GM19324 (cell line): ENCODE results near the gene DDX56.

Experiments
- ATAC-seq: cut with Tn5 transposase; IDR thresholded peaks from one replicate; pipeline ENCODE4 v1.9.1; 2021; ENCODE audit warnings: mild to moderate bottlenecking, moderate library complexity; ENCODE audit not compliant: unreplicated experiment, low FRiP score

The DDX56 gene

GRCh38 chr7:44537442-44537841 is 36.3 kb downstream of the DDX56 start:
- ATAC-seq: no peak

DNA sequence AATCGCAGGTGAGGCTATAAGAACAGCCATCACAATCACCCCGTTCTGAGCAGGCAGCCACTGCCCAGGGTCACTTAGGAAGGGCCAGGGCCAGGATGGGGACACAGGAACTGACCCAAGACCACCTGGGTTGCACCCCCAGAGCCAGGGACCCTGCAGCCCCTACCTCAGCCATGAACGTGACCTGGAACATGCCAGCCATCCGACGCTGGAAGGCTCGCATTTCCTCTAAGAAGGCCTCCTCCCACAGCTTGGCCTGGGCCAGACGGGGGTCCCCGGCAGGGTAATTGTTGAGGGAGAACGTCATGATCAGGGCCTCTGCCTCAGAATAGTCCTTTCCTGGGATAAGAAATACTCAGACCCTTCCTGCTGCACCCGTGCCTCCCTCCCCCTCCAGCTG is 37.6 kb downstream of the DDX56 start:
- no peak for ATAC-seq

DNA sequence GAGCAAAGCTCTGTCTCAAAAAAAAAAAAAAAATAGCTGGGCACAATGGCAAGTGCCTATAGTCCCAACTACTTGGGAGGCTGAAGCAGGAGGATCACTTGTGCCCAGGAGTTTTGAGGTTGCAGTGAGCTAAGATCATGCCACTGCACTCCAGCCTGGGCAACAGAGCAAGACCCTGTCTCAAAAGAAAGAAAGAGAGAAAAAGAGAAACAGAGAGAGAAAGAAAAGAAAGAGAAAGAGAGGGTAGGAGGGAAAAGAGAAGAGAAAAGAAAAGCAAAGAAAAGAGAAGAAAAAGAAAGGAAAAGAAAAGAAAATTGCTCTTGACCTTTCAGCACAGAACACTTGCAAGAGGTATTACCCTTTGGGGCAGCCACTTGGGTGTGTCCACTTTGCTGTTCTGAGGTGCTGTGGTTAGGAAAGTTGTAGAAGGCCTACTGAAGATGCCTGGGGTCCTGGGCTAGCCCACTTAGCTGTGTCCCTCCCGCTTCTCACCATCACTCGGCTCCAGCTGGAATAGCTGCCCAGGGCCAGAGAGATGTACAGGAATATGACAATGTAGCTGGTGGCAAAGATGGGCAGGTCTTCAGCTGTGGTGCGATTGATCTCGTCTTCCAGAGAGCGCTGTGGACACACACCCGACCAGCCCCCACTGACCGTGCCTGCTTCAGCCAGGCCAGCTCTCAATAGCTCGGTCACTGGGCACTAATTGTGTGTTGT is 38.2 kb downstream of the DDX56 start:
- ATAC-seq: no peak

DNA sequence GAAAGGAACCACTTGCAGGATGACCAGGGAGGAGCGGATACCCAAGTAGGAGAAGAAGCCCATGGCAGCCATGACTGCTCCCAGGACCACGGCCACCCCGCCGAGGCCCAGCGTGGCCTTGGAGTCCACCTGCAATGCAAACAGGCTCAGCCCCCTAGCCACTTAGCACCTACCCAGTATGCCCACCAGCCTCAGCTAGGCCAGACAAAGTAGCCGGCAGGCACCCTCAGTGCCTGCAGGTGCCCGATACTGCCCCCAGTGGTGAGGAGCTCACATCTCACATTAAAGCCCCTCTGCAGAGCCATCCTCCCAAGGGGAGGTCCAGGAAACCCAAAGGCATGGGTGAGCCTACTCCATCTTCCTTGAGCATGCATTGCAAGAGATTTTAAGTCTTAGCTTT is 39.2 kb downstream of the DDX56 start:
- ATAC-seq: no peak

DNA sequence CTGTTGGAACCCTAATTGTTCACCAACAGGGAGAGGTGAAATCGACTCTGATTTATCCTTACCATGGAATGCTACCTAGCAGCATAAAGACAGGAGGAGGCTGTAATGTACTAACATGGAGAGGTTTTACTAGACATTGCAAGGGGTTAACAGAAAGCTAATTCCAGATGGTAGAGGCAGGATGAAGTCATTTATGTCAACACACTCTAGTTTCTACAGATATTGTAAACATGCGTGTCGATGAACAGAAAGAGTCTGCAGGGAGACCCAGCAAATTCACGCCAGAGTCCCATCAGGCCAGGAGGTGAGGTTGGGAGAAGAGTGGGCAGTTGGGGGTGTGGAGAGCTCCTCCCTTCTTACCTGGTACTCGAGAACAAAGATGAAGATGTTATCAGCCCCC is 39.6 kb downstream of the DDX56 start:
- ATAC-seq: no peak

DNA sequence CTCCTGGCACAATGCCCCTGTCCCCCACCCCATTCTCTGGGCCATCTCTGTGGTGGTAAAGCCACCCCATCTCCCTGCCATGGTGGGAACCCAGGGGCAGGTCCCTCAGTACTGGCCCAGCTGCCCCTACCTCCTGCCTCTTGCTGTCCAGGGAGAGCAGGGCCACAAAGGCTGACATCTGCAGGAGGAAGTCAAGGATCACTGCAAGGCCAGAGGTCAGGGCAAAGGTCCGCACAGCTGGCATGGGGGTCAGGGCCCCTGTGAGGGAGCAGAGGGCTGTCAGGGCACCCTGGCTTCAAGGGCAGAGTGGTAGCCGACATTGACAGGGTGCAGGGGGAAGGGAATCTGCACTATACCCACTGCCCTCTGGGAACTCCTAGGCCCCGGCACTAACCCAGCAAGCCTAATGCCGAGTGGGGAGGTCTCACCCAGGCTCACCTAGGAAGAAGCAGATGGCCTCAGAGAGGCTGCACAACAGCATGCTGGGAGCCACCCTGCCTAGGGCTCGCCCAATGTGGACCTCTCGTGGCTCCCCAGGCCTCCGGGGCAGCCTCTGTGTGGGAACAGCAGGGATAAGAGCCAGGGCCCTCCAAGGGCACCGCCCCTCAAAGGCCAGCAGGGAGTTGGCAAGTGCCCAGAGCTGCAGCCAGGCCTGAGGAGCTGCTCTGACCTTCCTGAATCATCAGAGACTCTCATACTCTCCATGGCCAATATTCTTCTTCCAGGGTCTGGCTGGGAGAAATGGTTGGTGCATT is 40.2 kb downstream of the DDX56 start:
- no peak for ATAC-seq

DNA sequence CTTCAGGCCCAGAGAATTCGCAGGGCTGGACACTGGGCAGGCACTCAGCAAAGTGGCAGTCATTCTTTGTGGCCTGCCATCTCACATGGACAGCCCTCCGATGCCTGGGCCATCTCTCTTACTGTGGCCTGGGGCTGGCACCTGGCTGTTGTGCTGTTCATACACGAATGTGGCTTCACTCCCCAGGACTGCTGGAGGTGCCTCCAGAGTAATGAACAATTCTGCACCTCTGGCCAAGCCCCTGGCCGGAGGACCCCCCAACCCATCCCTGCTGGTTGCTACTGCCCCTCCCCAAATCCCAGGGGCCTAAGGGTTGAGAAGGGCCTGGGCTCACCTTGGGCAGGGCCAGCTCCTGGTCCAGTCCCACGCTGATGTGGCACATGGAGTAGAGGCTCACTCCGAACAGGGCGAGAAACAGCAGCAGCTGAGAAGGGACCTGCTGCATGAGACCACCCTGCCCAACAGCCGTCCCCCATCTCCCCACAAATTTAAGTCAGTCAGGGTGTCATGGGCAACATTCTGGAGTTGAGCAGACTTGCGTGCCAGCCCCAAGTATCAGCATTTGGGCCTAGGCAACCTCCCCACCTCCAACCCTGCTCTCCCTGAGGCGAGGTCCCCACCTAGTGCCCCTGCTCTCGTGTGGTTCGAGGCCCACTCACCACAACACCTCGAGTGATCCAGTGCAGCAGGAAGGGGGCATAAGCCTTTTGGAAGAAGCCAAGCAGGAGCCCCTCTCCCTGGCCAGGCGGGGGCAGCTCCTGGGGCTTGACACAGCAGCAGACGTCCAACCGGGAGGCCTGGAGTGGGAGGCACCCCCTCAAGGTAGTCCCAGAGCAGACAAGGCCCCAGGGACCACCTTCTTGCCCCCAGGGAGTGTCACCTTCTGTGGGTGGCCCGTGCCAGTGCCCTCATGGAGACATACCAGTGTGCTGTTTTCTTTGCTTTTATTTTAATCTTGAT is 42.0 kb downstream of the DDX56 start:
- ATAC-seq: no peak

GRCh38 chr7:44530990-44531389 is 42.7 kb downstream of the DDX56 start:
- ATAC-seq: no peak

DNA sequence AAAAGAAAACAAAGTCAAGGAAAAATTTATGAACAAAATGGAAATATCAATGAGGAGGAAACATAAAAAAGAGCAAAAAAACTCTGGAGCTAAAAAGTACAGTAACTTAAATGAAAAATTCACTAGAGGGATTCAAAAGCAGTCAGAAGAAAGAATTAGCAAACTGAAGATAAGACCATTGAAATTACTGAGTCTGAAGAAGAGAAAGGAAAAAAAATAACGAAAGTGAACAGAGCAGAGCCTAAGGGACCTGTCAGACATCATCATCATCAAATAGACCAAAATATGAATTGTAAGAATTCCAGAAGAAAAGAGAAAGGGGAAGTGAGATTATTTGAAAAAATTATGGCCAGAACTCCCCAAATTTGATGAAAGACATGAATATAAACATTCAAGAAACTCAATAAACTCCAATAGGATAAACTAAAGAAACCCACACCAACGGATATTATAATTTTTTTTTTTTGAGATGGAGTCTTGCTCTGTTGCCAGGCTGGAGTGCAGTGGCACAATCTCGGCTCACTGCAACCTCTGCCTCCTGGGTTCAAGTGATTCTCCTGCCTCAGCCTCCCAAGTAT is 48.8 kb downstream of the DDX56 start:
- no peak for ATAC-seq

DNA sequence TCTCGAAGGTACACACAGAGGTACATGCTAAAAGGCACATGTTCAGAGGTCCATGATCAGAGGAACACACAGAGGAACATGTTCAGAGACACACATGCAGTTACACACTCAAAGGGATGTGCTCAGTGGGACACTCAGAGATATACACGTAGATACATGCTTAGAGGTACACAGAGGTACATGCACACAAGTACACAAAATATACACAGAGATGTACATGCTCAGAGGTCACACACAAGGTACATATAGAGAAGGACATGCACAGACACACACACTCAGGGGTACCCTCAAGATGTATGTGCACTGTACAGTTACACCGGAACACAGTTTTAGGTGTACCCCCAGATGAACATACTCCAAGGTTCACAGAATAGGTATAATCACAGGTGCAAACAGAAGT is 51.4 kb downstream of the DDX56 start:
- no peak for ATAC-seq

DNA sequence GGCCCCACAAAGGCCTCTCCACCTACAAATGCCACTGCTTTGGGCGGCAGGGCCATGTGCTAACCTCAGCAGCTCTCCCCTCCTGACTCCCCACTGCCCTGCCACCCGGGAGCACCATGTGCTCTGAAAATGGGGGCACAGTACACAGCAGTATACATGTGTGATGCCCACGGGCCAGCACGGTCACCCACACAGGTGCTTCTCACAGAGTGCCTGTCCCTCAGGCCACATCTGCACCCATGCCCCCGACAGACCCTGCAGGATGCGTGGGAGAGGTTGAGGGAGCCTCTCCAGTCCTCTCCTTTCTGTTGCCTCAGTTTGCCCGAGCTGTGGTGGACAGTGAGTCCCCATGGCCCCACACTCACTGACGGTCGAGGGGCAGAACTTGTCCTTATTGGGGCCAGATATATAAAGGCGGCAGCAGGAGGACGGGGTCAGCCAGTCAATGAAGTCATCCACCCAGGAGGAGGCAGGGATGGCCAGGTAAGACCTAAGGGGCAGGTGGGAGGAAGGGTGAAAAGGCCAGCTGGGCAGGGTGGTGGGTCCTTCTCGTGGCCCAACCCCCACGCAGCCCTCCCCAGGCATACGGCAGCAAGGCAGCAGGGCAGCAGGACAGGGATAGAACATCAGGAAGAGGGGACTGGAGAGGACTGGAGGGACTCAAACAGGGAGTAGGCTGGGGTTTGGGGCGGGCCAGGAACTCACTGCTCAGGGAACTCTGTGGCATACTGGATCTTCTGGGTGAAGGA is 52.2 kb downstream of the DDX56 start:
- ATAC-seq: no peak

DNA sequence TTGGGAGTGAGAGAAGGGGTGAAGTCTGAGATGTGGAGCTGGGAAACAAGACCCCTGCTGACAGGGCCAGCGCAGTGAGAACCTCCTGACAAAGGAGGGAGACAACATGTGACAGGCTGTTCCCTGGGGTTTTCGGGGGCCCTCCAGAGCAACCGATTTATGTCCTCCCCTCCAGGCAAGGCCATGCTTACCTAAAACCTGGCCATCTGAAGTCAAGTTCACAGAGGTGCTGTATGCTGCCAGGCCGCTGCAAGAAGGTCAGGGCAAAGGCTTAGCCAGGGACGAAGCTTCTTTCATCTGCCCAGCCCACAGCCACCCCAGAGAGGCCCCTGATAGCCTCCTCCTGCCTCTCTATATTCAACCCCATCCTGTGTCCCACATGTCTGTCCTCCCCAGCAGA is 53.1 kb downstream of the DDX56 start:
- no peak for ATAC-seq

GRCh38 chr7:44519546-44519945 is 54.2 kb downstream of the DDX56 start:
- no peak for ATAC-seq

DNA sequence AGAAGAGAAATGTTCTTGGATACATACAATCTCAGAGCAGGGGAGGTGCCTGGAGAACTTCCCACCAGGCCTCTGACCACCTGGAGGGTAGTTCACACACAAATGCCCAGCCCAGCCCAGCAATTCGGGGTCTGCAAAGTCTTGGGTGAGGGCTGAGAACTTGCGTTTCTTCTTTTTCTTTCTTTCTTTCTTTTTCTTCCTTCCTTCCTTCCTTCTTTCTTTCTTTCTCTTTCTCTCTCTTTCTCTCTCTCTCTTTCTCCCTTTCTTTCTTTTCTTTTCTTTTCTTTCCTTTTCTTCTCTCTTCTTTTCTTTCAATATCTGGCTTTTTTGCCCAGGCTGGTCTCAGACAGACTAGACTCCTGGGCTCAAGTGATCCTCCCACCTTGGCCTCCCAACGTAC is 54.9 kb downstream of the DDX56 start:
- ATAC-seq: no peak

DNA sequence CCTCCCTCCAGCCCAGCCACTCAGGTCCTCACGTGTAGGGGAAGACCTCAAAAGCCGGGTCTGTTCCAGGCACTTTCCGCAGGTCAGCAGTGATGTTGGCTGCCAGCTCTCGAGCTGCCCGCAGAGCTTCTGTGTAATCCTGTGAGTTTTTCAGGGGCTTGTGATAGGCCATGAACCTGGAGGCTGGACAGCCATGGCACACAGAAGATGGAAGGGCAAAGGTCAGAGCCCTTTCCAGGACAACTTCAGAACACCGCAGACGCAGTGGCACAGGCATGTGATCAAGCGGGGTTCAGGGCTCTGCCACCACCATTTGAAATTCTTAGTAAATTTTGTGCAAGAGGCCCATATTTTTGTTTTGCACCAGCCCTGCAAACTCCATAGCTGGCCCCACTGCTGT is 56.5 kb downstream of the DDX56 start:
- no peak for ATAC-seq
